ENCODE data around the gene RAB9B. TPM values are rescaled to one million over a fixed set of nuclear protein-coding genes. Genes with fewer than 3 reads are reported as not detected.

RAB9B gene
- total RNA-seq, 4 donors from 2014 or later, result 0.23 to 3.8 (median 0.35) TPM; not detected in 1

- Histone ChIP-seq H3K4me3 (no peak overlapping the region), H3K9me3 (no peaks in the 10 kb centered on the region), H3K4me1 (no peaks in the 10 kb centered on the region), H3K36me3 (no peaks in the 10 kb centered on the region), H3K27ac (no peak overlapping the region), H3K27me3 (no peaks in the 10 kb centered on the region)
- no peak for DNase-seq
- intact Hi-C loops (cut with DNase I), result no loop called here
- TF ChIP-seq POLR2A (IDR thresholded peaks at IDR 0.05) (no peak), CTCF (IDR thresholded peaks at IDR 0.05) (no peak)
Observed at GRCh38 chrX:103846386-103846785, 14.3 kb upstream of the RAB9B start.

- Histone ChIP-seq H3K4me3 (no peak overlapping the region), H3K4me1 (no peaks in the 10 kb centered on the region), H3K9me3 (no peaks in the 10 kb centered on the region), H3K27me3 (no peaks in the 10 kb centered on the region), H3K36me3 (no peaks in the 10 kb centered on the region), H3K27ac (no peak overlapping the region)
- intact Hi-C loops (cut with DNase I), result no loop called here
- WGBS, 2 donors, result 0 to 2% methylated on average over 4 of the region's 4 CpGs
- DNase-seq, result no peak
- TF ChIP-seq CTCF (IDR thresholded peaks at IDR 0.05) (peak; percentile 26 to 66 (median 50)), POLR2A (IDR thresholded peaks at IDR 0.05) (no peak)
Observed at GRCh38 chrX:103845165-103845653, 13.2 kb upstream of the RAB9B start.

DNA sequence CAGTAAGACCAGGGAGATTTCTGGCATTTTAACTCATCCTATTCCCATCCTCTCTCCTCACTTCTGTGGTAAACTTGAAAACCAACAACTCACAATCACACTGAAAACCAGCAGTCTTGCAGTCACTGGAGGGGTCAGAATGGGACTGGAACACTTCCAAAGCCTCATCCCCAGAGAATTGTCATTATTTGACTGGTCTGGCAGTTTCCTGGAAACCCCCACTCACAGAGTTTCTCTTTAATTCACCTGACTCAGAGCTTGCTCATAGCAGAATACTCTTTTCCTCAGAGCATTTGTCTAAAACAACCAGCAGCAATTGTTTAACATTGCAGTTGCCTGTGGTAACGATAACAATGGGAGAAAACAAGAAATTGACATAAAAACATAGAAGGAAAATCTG, 7.3 kb upstream of the RAB9B start:
- Histone ChIP-seq H3K4me3 (no peak overlapping the region), H3K36me3 (no peaks in the 10 kb centered on the region), H3K27me3 (no peaks in the 10 kb centered on the region), H3K27ac (no peak overlapping the region), H3K9me3 (no peaks in the 10 kb centered on the region), H3K4me1 (no peaks in the 10 kb centered on the region)
- WGBS, 2 donors, result 8 to 50% methylated on average over 1 of the region's 1 CpG
- TF ChIP-seq CTCF (IDR thresholded peaks at IDR 0.05), result no peak
- no peak for TF ChIP-seq POLR2A (IDR thresholded peaks at IDR 0.05)
- intact Hi-C loops (cut with DNase I), result no loop called here
- DNase-seq, result no peak

DNA sequence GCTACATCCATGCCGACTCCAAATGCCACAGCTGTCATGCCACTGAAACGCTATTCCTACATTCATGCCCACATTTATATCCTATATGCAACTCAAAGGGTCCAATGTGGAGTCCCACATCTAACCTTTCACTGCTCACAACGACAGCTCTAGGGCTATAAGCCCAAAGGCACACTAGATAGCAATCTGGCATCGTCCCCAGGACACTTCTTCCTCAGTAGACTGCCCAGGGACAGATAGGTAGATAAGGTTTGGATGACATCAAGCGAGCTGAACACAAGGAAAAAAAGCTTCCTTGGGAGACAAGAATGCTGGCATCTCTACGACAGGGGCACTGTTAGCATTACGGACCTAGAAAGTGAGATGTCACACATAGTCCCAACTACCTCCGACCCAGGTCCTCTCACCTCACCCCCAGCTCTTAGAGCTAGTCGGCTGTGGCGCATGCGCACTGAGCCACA, 685 bp downstream of the RAB9B start:
- 0 to 34% methylated on average over 3 to 11 of the region's 11 CpGs for WGBS, 2 donors
- peak overlapping the region in 3 of 4 donors; percentile 55 to 81 (median 79) for H3K27ac ChIP-seq
- no peaks in the 10 kb centered on the region for H3K36me3 ChIP-seq
- intact Hi-C loops (cut with DNase I), result no loop called here
- peaks cover 0 to 3% (median 0%) of the 10 kb centered on the region in 4 donors for H3K27me3 ChIP-seq
- DNase-seq, result no peak
- no peak for TF ChIP-seq CTCF (IDR thresholded peaks at IDR 0.05)
- no peak for TF ChIP-seq POLR2A (IDR thresholded peaks at IDR 0.05)
- no peaks in the 10 kb centered on the region for H3K9me3 ChIP-seq
- peak overlapping the region; percentile 32 to 71 (median 55) for H3K4me3 ChIP-seq
- H3K4me1 ChIP-seq, result peaks cover 0 to 5% (median 0%) of the 10 kb centered on the region in 3 donors

- Histone ChIP-seq H3K4me3 (peak overlapping the region in 1 of 4 donors; percentile 71), H3K27ac (peak overlapping the region in 3 of 4 donors; percentile 55 to 81 (median 79)), H3K36me3 (no peaks in the 10 kb centered on the region), H3K27me3 (peaks cover 0 to 3% (median 0%) of the 10 kb centered on the region in 4 donors), H3K4me1 (peaks cover 0 to 5% (median 0%) of the 10 kb centered on the region in 3 donors), H3K9me3 (no peaks in the 10 kb centered on the region)
- WGBS, 2 donors, result 74 to 76% methylated on average over 7 of the region's 7 CpGs
- intact Hi-C loops (cut with DNase I), result no loop called here
- no peak for DNase-seq
- TF ChIP-seq POLR2A (IDR thresholded peaks at IDR 0.05) (no peak), CTCF (IDR thresholded peaks at IDR 0.05) (no peak)
Observed at GRCh38 chrX:103830848-103831247, 1.2 kb downstream of the RAB9B start.
